Activated CD8-positive, alpha-beta memory T cell treated with anti-CD3 and anti-CD28 coated beads for 24 hours (primary cell): ENCODE data around the gene NRL.
A peak's percentile ranks its signal among the peaks of the same experiment; 100 is the strongest.
"Not testable (repeated sequence)": the region's sequence is repeated elsewhere in the genome, so short reads cannot be mapped to it uniquely, and the experiment has no call there.

ENCODE experiments used
- DNase-seq: peaks from one replicate; pipeline ENCODE4 v3.0.0-alpha.2; 2020

NRL gene

GRCh38 chr14:24123424-24124417 is 9.0 kb upstream of the NRL start:
- DNase-seq, result no peak

GRCh38 chr14:24122898-24123297 is 8.1 kb upstream of the NRL start:
- DNase-seq, result no peak

GRCh38 chr14:24122416-24122815 is 7.7 kb upstream of the NRL start:
- no peak for DNase-seq

- no peak for DNase-seq
Measured at GRCh38 chr14:24121210-24121609, 6.5 kb upstream of the NRL start.

GRCh38 chr14:24119691-24120090 is 4.9 kb upstream of the NRL start:
- DNase-seq, result no peak

- no peak for DNase-seq
Measured at GRCh38 chr14:24117179-24117578, 2.4 kb upstream of the NRL start.

- no peak for DNase-seq
Measured at GRCh38 chr14:24116128-24116814, 1.5 kb upstream of the NRL start.

GRCh38 chr14:24115422-24116127 is 826 bp upstream of the NRL start:
- DNase-seq, result no peak

- DNase-seq, result peak; percentile 92
Measured at GRCh38 chr14:24113801-24114531, 783 bp downstream of the NRL start.

- no peak for DNase-seq
Measured at GRCh38 chr14:24113379-24113800, 1.4 kb downstream of the NRL start.

GRCh38 chr14:24110523-24110922 is 4.2 kb downstream of the NRL start:
- DNase-seq, result no peak

GRCh38 chr14:24110060-24110459 is 4.7 kb downstream of the NRL start:
- no peak for DNase-seq

- DNase-seq, result no peak
Measured at GRCh38 chr14:24108336-24108874, 6.3 kb downstream of the NRL start.

- DNase-seq, result no peak
Measured at GRCh38 chr14:24106672-24107271, 8.0 kb downstream of the NRL start.

- not testable (repeated sequence) for DNase-seq
Measured at GRCh38 chr14:24105609-24106239, 9.0 kb downstream of the NRL start.

GRCh38 chr14:24103451-24103850 is 11.3 kb downstream of the NRL start:
- DNase-seq, result no peak

GRCh38 chr14:24102357-24103048 is 12.2 kb downstream of the NRL start:
- DNase-seq, result no peak

GRCh38 chr14:24100982-24101494 is 13.7 kb downstream of the NRL start:
- DNase-seq, result no peak

GRCh38 chr14:24100197-24100981 is 14.4 kb downstream of the NRL start:
- DNase-seq, result no peak
